ENCODE results near the gene ANLN. TPM values are rescaled to one million over a fixed set of nuclear protein-coding genes. Genes with fewer than 3 reads are reported as not detected.
A peak's percentile ranks its signal among the peaks of the same experiment; 100 is the strongest.

Gene ANLN
- total RNA-seq, 3 donors from 2014 or later (not counting 1 experiment from before 2014, with no cell fraction given), result 1.7 to 2.9 (median 2.0) TPM

GRCh38 chr7:36361227-36361626 lies 28.4 kb upstream of the ANLN start:
- intact Hi-C loops (cut with micrococcal nuclease), result no loop called here
- no peak overlapping the region for H3K4me3 Mint-ChIP-seq
- H3K36me3 Mint-ChIP-seq, result no peaks in the 10 kb centered on the region
- no peak for DNase-seq
- H3K4me1 Mint-ChIP-seq, result no peaks in the 10 kb centered on the region
- no peak overlapping the region for H3K4me3 ChIP-seq (ENCODE audit: low read length)
- H3K27ac ChIP-seq (ENCODE audit: low read length), result no peak overlapping the region
- no peaks in the 10 kb centered on the region for H3K9me3 Mint-ChIP-seq
- peaks cover 5 to 11% of the 10 kb centered on the region in 2 donors for H3K27me3 Mint-ChIP-seq (ENCODE audit: low read depth in 2 of 2)
- TF ChIP-seq CTCF (IDR thresholded peaks at IDR 0.05), result no peak
- H3K4me1 ChIP-seq (ENCODE audit: control insufficient read depth, insufficient read depth, low read length), result no peaks in the 10 kb centered on the region
- peaks cover 1% of the 10 kb centered on the region for H3K27me3 ChIP-seq (ENCODE audit: control insufficient read depth, insufficient read depth, low read length)
- ATAC-seq, result no peak
- H3K27ac Mint-ChIP-seq, result no peak overlapping the region
- no peaks in the 10 kb centered on the region for H3K36me3 ChIP-seq (ENCODE audit: control insufficient read depth, insufficient read depth, low read length)
- 84% methylated on average over 2 of the region's 4 CpGs for WGBS (ENCODE audit: insufficient coverage)
- no peaks in the 10 kb centered on the region for H3K9me3 ChIP-seq (ENCODE audit: control insufficient read depth, insufficient read depth, low read length)

- Mint-ChIP-seq H3K27ac (no peak overlapping the region), H3K4me3 (no peak overlapping the region), H3K36me3 (no peaks in the 10 kb centered on the region), H3K4me1 (no peaks in the 10 kb centered on the region), H3K27me3 (ENCODE audit: low read depth in 2 of 2) (peaks cover 8 to 17% of the 10 kb centered on the region in 2 donors), H3K9me3 (no peaks in the 10 kb centered on the region)
- H3K36me3 ChIP-seq (ENCODE audit: control insufficient read depth, insufficient read depth, low read length), result no peaks in the 10 kb centered on the region
- DNase-seq (no peak), ATAC-seq (no peak)
- TF ChIP-seq CTCF (IDR thresholded peaks at IDR 0.05), result no peak
- peaks cover 6% of the 10 kb centered on the region for H3K4me1 ChIP-seq (ENCODE audit: control insufficient read depth, insufficient read depth, low read length)
- 100% methylated on average over 1 of the region's 1 CpG for WGBS (ENCODE audit: insufficient coverage)
- H3K9me3 ChIP-seq (ENCODE audit: control insufficient read depth, insufficient read depth, low read length), result no peaks in the 10 kb centered on the region
- H3K27ac ChIP-seq (ENCODE audit: low read length), result no peak overlapping the region
- H3K4me3 ChIP-seq (ENCODE audit: low read length), result no peak overlapping the region
- peaks cover 4% of the 10 kb centered on the region for H3K27me3 ChIP-seq (ENCODE audit: control insufficient read depth, insufficient read depth, low read length)
- intact Hi-C loops (cut with micrococcal nuclease), result no loop called here
These were observed 26.1 kb upstream of the ANLN start for GRCh38 chr7:36363515-36363914.

GRCh38 chr7:36366005-36366717 lies 23.5 kb upstream of the ANLN start:
- H3K27ac ChIP-seq (ENCODE audit: low read length), result no peak overlapping the region

More at GRCh38 chr7:36366005-36366717, 23.5 kb upstream of the ANLN start:
- Histone ChIP-seq H3K4me3 (ENCODE audit: low read length) (peak overlapping the region; percentile 69), H3K9me3 (ENCODE audit: control insufficient read depth, insufficient read depth, low read length) (no peaks in the 10 kb centered on the region), H3K27me3 (ENCODE audit: control insufficient read depth, insufficient read depth, low read length) (peaks cover 4% of the 10 kb centered on the region), H3K4me1 (ENCODE audit: control insufficient read depth, insufficient read depth, low read length) (peaks cover 6% of the 10 kb centered on the region), H3K36me3 (ENCODE audit: control insufficient read depth, insufficient read depth, low read length) (no peaks in the 10 kb centered on the region)
- Mint-ChIP-seq H3K4me3 (peak overlapping the region; percentile 82), H3K9me3 (no peaks in the 10 kb centered on the region), H3K27ac (peak overlapping the region in 1 of 2 donors; percentile 78), H3K36me3 (no peaks in the 10 kb centered on the region), H3K27me3 (ENCODE audit: low read depth in 2 of 2) (peaks cover 13 to 21% of the 10 kb centered on the region in 2 donors), H3K4me1 (no peaks in the 10 kb centered on the region)
- no peak for DNase-seq
- 88% methylated on average over 5 of the region's 12 CpGs for WGBS (ENCODE audit: insufficient coverage)
- intact Hi-C loops (cut with micrococcal nuclease), result no loop called here
- no peak for ATAC-seq
- TF ChIP-seq CTCF (IDR thresholded peaks at IDR 0.05), result no peak
